ENCODE measurements around the gene TAF12.
"Not testable (repeated sequence)": the region's sequence is repeated elsewhere in the genome, so short reads cannot be mapped to it uniquely, and the experiment has no call there.

Gene TAF12, protein sequence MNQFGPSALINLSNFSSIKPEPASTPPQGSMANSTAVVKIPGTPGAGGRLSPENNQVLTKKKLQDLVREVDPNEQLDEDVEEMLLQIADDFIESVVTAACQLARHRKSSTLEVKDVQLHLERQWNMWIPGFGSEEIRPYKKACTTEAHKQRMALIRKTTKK

DNA sequence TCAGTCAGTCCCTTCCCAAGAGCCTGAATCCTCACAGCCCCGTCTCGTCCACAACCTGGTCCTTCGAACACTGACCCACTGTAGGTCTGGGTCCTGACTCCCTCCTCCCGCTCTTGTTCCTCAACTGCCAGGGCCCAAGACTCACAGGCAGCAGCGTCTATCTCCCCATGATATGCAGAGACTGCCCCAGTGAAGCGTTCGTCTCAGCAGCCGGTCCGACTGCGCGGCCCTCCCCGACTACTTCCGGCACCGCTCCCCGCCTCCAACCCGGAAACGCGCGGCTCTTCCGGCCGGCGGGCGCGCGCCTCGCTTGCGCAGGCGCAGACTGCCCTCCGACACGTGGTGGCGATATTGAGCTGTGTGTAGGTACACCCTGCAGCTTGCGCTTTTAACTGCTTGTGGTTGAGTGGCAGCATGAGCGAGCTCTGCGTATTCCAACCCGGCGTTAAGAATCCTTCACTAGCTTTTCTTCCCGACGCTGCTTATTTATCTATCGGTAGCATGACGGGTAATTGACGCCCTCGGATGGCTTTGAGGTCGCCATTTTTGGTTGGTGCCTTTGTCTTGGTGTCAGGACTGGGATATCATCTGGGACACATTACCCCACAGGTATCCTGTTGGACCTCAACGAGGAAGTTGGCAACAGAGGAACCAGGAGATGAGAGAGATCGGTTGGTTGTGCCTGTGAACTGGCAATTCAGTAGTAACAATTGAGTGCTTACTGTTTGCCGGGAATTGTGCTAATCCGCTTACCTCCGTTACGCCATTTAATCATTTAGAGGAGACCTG, at the start of gene TAF12:
TAF12 (minus strand) TSS at position 221 of the 789 bp plus-strand sequence. CDS start 20,986 bp downstream, outside the sequence.
- POLR2A ChIA-PET, result interaction anchor here (0.7 to 3.5 kb wide), 18 partner anchors 12 to 538 kb away, joined by 3 to 45 read pairs (median 4); partner anchors contain the start of genes GMEB1, SRSF4 and YTHDF2

DNA sequence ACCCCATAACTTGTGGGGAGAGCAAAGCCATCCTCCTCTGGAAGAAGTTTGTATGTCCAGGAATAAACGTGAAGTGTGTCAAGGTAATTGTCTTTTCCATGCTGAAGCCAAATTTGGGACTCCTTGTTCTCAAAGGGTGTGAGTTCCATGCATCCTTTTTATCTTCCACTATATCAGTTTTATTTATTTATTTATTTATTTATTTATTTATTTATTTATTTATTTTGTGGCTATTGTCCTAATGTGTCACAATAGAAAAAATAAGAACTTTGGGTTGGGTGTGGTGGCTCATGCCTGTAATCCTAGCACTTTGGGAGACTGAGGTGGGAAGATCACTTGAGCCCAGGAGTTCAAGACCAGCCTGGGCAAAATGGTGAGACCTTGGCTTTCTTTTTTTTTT, 48.8 kb upstream of the TAF12 start:
- CTCF ChIA-PET; DNase-seq (ENCODE audit: extremely low spot score); POLR2A ChIA-PET: not testable (repeated sequence)

More for the DNA sequence above, at the start of gene TAF12:
- DNase-seq (ENCODE audit: extremely low spot score), result peak; percentile 98
- CTCF ChIA-PET, result interaction anchor here (0.5 to 1.0 kb wide), 5 partner anchors 82 to 275 kb away, joined by 3 to 7 read pairs (median 5); no protein-coding TSS in a partner anchor
- TF ChIP-seq LEF1 (IDR thresholded peaks at IDR 0.05; ENCODE audit: borderline replicate concordance) (no peak), ELF4 (IDR thresholded peaks at IDR 0.05) (peak; percentile 99), L3MBTL2 (conservative IDR thresholded peaks at IDR 0.05) (peak; percentile 97), NFRKB (IDR thresholded peaks at IDR 0.05) (no peak), SUZ12 (IDR thresholded peaks at IDR 0.05) (no peak), CTBP1 (IDR thresholded peaks at IDR 0.05; ENCODE audit: borderline replicate concordance) (no peak), BHLHE40 (IDR thresholded peaks at IDR 0.05; ENCODE audit: borderline replicate concordance) (no peak), HDGF (IDR thresholded peaks at IDR 0.05; ENCODE audit: borderline replicate concordance) (no peak), TARDBP (IDR thresholded peaks at IDR 0.05) (no peak), ZNF384 (IDR thresholded peaks at IDR 0.05) (no peak), ARNT (IDR thresholded peaks at IDR 0.05) (no peak), SP1 (IDR thresholded peaks at IDR 0.05) (no peak), FOXK2 (IDR thresholded peaks at IDR 0.05) (no peak), FOXM1 (IDR thresholded peaks at IDR 0.05; ENCODE audit: borderline replicate concordance) (no peak), FOXA1 (IDR thresholded peaks at IDR 0.05) (no peak)
- TF ChIP-seq, protein P1, sequence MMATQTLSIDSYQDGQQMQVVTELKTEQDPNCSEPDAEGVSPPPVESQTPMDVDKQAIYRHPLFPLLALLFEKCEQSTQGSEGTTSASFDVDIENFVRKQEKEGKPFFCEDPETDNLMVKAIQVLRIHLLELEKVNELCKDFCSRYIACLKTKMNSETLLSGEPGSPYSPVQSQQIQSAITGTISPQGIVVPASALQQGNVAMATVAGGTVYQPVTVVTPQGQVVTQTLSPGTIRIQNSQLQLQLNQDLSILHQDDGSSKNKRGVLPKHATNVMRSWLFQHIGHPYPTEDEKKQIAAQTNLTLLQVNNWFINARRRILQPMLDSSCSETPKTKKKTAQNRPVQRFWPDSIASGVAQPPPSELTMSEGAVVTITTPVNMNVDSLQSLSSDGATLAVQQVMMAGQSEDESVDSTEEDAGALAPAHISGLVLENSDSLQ (IDR thresholded peaks at IDR 0.05), result peak; percentile 97

DNA sequence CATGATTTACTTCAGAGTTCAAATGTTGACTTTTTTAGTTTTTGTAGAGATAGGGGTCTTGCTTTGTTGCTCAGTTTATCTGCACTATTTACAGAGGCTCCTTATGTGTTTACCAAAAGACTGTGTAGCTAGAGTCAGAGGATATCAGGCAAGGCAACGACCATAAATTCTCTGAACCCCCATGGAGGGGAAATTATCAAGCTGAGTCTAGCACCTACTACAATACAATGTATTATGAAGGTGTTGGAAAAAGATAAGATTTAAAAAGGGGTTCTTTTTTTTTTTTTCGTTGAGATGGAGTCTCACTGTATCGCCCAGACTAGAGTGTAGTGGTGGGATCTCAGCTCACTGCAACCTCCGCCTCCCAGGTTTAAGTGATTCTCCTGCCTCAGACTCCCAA, 42.1 kb upstream of the TAF12 start:
- ChIA-PET POLR2A (no interaction called here), CTCF (no interaction called here)
- DNase-seq (ENCODE audit: extremely low spot score), result no peak
- no peak for TF ChIP-seq FOXK2 (IDR thresholded peaks at IDR 0.05)
- no peak for TF ChIP-seq FOXA1 (IDR thresholded peaks at IDR 0.05)
- TF ChIP-seq, protein P1 (IDR thresholded peaks at IDR 0.05), result no peak
- no peak for TF ChIP-seq ZNF384 (IDR thresholded peaks at IDR 0.05)
- TF ChIP-seq ARNT (IDR thresholded peaks at IDR 0.05), result no peak
- no peak for TF ChIP-seq HDGF (IDR thresholded peaks at IDR 0.05; ENCODE audit: borderline replicate concordance)
- no peak for TF ChIP-seq TARDBP (IDR thresholded peaks at IDR 0.05)
- TF ChIP-seq NFRKB (IDR thresholded peaks at IDR 0.05), result no peak
- TF ChIP-seq LEF1 (IDR thresholded peaks at IDR 0.05; ENCODE audit: borderline replicate concordance), result no peak
- no peak for TF ChIP-seq SP1 (IDR thresholded peaks at IDR 0.05)
- TF ChIP-seq CTBP1 (IDR thresholded peaks at IDR 0.05; ENCODE audit: borderline replicate concordance), result no peak
- no peak for TF ChIP-seq SUZ12 (IDR thresholded peaks at IDR 0.05)
- TF ChIP-seq BHLHE40 (IDR thresholded peaks at IDR 0.05; ENCODE audit: borderline replicate concordance), result no peak
- TF ChIP-seq L3MBTL2 (conservative IDR thresholded peaks at IDR 0.05), result no peak
- no peak for TF ChIP-seq FOXM1 (IDR thresholded peaks at IDR 0.05; ENCODE audit: borderline replicate concordance)
- TF ChIP-seq ELF4 (IDR thresholded peaks at IDR 0.05), result no peak

DNA sequence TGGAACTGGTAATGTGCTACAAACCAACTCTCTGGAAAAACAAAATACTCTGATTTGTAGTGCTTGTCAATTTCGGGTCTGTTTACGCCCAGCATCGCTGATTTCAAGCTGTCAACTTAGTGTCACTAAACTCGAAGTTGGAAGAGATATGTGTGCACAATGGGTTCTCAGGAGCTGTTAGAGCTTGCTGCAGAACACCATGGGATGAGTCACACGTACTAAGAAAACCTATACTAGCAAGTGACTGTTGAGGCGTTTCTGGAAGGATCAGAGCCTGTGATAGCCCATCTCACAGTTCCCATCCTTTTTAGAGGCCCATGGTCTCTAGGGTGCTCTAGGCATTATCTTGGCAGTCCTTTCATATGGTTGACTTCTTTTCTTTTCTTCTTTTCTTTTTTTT, 40.0 kb upstream of the TAF12 start:
- POLR2A ChIA-PET, result interaction anchor here (1.0 to 2.1 kb wide), 4 partner anchors 13 to 54 kb away, joined by 3 to 10 read pairs (median 4); partner anchors contain the start of genes GMEB1, RNU11 and YTHDF2
- no peak for TF ChIP-seq L3MBTL2 (conservative IDR thresholded peaks at IDR 0.05)
- no peak for TF ChIP-seq FOXK2 (IDR thresholded peaks at IDR 0.05)
- no peak for TF ChIP-seq CTBP1 (IDR thresholded peaks at IDR 0.05; ENCODE audit: borderline replicate concordance)
- TF ChIP-seq ARNT (IDR thresholded peaks at IDR 0.05), result no peak
- TF ChIP-seq SUZ12 (IDR thresholded peaks at IDR 0.05), result no peak
- no peak for TF ChIP-seq LEF1 (IDR thresholded peaks at IDR 0.05; ENCODE audit: borderline replicate concordance)
- no peak for TF ChIP-seq ELF4 (IDR thresholded peaks at IDR 0.05)
- TF ChIP-seq NFRKB (IDR thresholded peaks at IDR 0.05), result no peak
- no peak for TF ChIP-seq HDGF (IDR thresholded peaks at IDR 0.05; ENCODE audit: borderline replicate concordance)
- TF ChIP-seq TARDBP (IDR thresholded peaks at IDR 0.05), result no peak
- TF ChIP-seq, protein P1 (IDR thresholded peaks at IDR 0.05), result no peak
- TF ChIP-seq FOXA1 (IDR thresholded peaks at IDR 0.05), result no peak
- no peak for DNase-seq (ENCODE audit: extremely low spot score)
- CTCF ChIA-PET, result interaction anchor here (0.5 kb wide), 1 partner anchor 1147 kb away, joined by 3 read pairs; no protein-coding TSS in a partner anchor

DNA sequence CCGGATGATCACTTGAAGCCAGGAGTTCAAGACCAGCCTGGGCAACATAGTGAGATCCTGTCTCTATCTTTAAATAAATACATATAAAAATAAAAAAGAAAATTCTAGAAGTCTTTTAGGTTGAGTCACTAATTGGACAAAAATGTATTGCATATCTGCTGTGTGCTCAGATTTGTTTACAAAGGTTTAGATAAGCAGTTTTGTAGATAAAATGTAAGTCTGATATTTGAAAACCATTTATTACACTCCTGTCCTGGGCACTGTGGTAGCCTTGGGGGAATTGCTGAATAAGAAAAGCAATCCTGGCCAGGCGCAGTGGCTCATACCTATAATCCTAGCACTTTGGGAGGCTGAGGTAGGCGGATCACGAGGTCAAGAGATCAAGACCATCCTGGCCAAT, 37.3 kb upstream of the TAF12 start:
- ChIA-PET POLR2A (interaction anchor here (2.3 kb wide), 1 partner anchor 11 kb away, joined by 7 read pairs; the partner anchor contains the start of gene GMEB1), CTCF (interaction anchor here (0.7 kb wide), 1 partner anchor 824 kb away, joined by 5 read pairs; no protein-coding TSS in a partner anchor)
- no peak for DNase-seq (ENCODE audit: extremely low spot score)
- TF ChIP-seq, protein P1 (IDR thresholded peaks at IDR 0.05), result no peak
- TF ChIP-seq ZNF384 (IDR thresholded peaks at IDR 0.05) (no peak), NFRKB (IDR thresholded peaks at IDR 0.05) (no peak), FOXK2 (IDR thresholded peaks at IDR 0.05) (no peak), LEF1 (IDR thresholded peaks at IDR 0.05; ENCODE audit: borderline replicate concordance) (no peak), L3MBTL2 (conservative IDR thresholded peaks at IDR 0.05) (no peak)
